Stimulated activated naive CD8-positive, alpha-beta T cell treated with anti-CD3 and anti-CD28 coated beads, Interleukin-15, amount 100 ng/mL, for 72 hours (primary cell): ENCODE data around the gene DENND6B.
"Not testable (repeated sequence)": the region's sequence is repeated elsewhere in the genome, so short reads cannot be mapped to it uniquely, and the experiment has no call there.

Experiments used
- ATAC-seq: fragments of 150-1000 bp; cut with Tn5 transposase; 2 replicates; pipeline ENCODE4 v1.10.0; 2021; ENCODE audit warnings: mild to moderate bottlenecking, moderate library complexity
- DNase-seq, 2 donors: peaks; one replicate each; pipeline ENCODE4 v3.0.0; 2021 to 2022
- H3K27ac Mint-ChIP-seq, 2 donors: one replicate each; pipeline ENCODE4 v1.8.0; 2022; ENCODE audit warnings: mild to moderate bottlenecking in 2 of 2, mixed read lengths in 2 of 2, moderate library complexity in 2 of 2
- H3K27me3 Mint-ChIP-seq: one replicate; pipeline ENCODE4 v1.8.0; 2022; ENCODE audit warnings: mixed read lengths
- H3K4me1 Mint-ChIP-seq: one replicate; pipeline ENCODE4 v1.8.0; 2022; ENCODE audit warnings: mild to moderate bottlenecking, mixed read lengths
- H3K4me3 Mint-ChIP-seq, 2 donors: one replicate each; pipeline ENCODE4 v1.8.0; 2022; ENCODE audit warnings: mild to moderate bottlenecking in 2 of 2, mixed read lengths in 2 of 2, moderate library complexity in 1 of 2
- H3K9me3 Mint-ChIP-seq, 2 donors: one replicate each; pipeline ENCODE4 v1.8.0; 2022; ENCODE audit warnings: mixed read lengths in 2 of 2

The DENND6B gene

GRCh38 chr22:50278956-50279619 is 47.7 kb downstream of the DENND6B start:
- Mint-ChIP-seq H3K27me3 (peaks cover 3% of the 10 kb centered on the region), H3K9me3 (no peaks in the 10 kb centered on the region), H3K27ac (no peak overlapping the region), H3K4me1 (peaks cover 11% of the 10 kb centered on the region), H3K4me3 (no peak overlapping the region)
- DNase-seq (no peak), ATAC-seq (no peak)

GRCh38 chr22:50278461-50278860 is 48.4 kb downstream of the DENND6B start:
- no peak overlapping the region for H3K27ac Mint-ChIP-seq
- DNase-seq (no peak), ATAC-seq (no peak)
- H3K4me1 Mint-ChIP-seq = peaks cover 11% of the 10 kb centered on the region
- no peak overlapping the region for H3K4me3 Mint-ChIP-seq
- no peaks in the 10 kb centered on the region for H3K9me3 Mint-ChIP-seq
- peaks cover 8% of the 10 kb centered on the region for H3K27me3 Mint-ChIP-seq

GRCh38 chr22:50277761-50278160 is 49.1 kb downstream of the DENND6B start:
- Mint-ChIP-seq H3K27ac (no peak overlapping the region), H3K4me1 (peaks cover 11% of the 10 kb centered on the region), H3K4me3 (no peak overlapping the region), H3K27me3 (peaks cover 12% of the 10 kb centered on the region), H3K9me3 (no peaks in the 10 kb centered on the region)
- no peak for DNase-seq
- ATAC-seq = no peak

GRCh38 chr22:50276143-50276542 is 50.7 kb downstream of the DENND6B start:
- ATAC-seq = peak; percentile 78
- peaks cover 13% of the 10 kb centered on the region for H3K4me1 Mint-ChIP-seq
- DNase-seq = peak; percentile 65 to 75

GRCh38 chr22:50275181-50276055 is 51.4 kb downstream of the DENND6B start:
- Mint-ChIP-seq H3K4me1 (peaks cover 20% of the 10 kb centered on the region), H3K9me3 (no peaks in the 10 kb centered on the region), H3K4me3 (no peak overlapping the region), H3K27me3 (peaks cover 20% of the 10 kb centered on the region), H3K27ac (no peak overlapping the region)
- ATAC-seq = no peak
- no peak for DNase-seq

More at GRCh38 chr22:50276143-50276542, 50.7 kb downstream of the DENND6B start:
- H3K27ac Mint-ChIP-seq = no peak overlapping the region
- no peak overlapping the region for H3K4me3 Mint-ChIP-seq
- H3K27me3 Mint-ChIP-seq = peaks cover 20% of the 10 kb centered on the region
- H3K9me3 Mint-ChIP-seq = no peaks in the 10 kb centered on the region

GRCh38 chr22:50274771-50275170 is 52.0 kb downstream of the DENND6B start:
- Mint-ChIP-seq H3K4me3 (no peak overlapping the region), H3K9me3 (no peaks in the 10 kb centered on the region), H3K4me1 (peaks cover 21% of the 10 kb centered on the region), H3K27ac (no peak overlapping the region), H3K27me3 (peaks cover 20% of the 10 kb centered on the region)
- ATAC-seq (no peak), DNase-seq (no peak)

- Mint-ChIP-seq H3K4me1 (peaks cover 26% of the 10 kb centered on the region), H3K27ac (no peak overlapping the region), H3K27me3 (peaks cover 23% of the 10 kb centered on the region), H3K4me3 (no peak overlapping the region), H3K9me3 (no peaks in the 10 kb centered on the region)
- ATAC-seq (no peak), DNase-seq (peak in 1 of 2 donors; percentile 42)
Measured at GRCh38 chr22:50274311-50274710, 52.5 kb downstream of the DENND6B start.

GRCh38 chr22:50273781-50274180 is 53.0 kb downstream of the DENND6B start:
- H3K9me3 Mint-ChIP-seq, DNase-seq, H3K4me3 Mint-ChIP-seq, H3K27ac Mint-ChIP-seq, ATAC-seq: not testable (repeated sequence)
- Mint-ChIP-seq H3K27me3 (peaks cover 28% of the 10 kb centered on the region), H3K4me1 (peaks cover 31% of the 10 kb centered on the region)

- Mint-ChIP-seq H3K4me1 (peaks cover 35% of the 10 kb centered on the region), H3K27me3 (peaks cover 32% of the 10 kb centered on the region)
- H3K9me3 Mint-ChIP-seq, H3K27ac Mint-ChIP-seq, H3K4me3 Mint-ChIP-seq, ATAC-seq, DNase-seq: not testable (repeated sequence)
Measured at GRCh38 chr22:50273352-50273751, 53.5 kb downstream of the DENND6B start.

- H3K9me3 Mint-ChIP-seq = no peaks in the 10 kb centered on the region
- H3K27me3 Mint-ChIP-seq = peaks cover 37% of the 10 kb centered on the region
- H3K4me3 Mint-ChIP-seq = peak overlapping the region in 1 of 2 donors; percentile 41
- DNase-seq (no peak), ATAC-seq (no peak)
- peaks cover 40% of the 10 kb centered on the region for H3K4me1 Mint-ChIP-seq
- no peak overlapping the region for H3K27ac Mint-ChIP-seq
Measured at GRCh38 chr22:50272044-50272802, 54.6 kb downstream of the DENND6B start.

GRCh38 chr22:50271519-50271970 is 55.3 kb downstream of the DENND6B start:
- peaks cover 37% of the 10 kb centered on the region for H3K27me3 Mint-ChIP-seq

GRCh38 chr22:50270666-50271394 is 56.0 kb downstream of the DENND6B start:
- H3K4me1 Mint-ChIP-seq = peaks cover 40% of the 10 kb centered on the region
- peaks cover 37% of the 10 kb centered on the region for H3K27me3 Mint-ChIP-seq
- peak overlapping the region; percentile 78 to 85 for H3K4me3 Mint-ChIP-seq
- H3K9me3 Mint-ChIP-seq = no peaks in the 10 kb centered on the region
- H3K27ac Mint-ChIP-seq = peak overlapping the region in 1 of 2 donors; percentile 59
- ATAC-seq = peak; percentile 59
- DNase-seq = peak; percentile 69 to 71

More at GRCh38 chr22:50271519-50271970, 55.3 kb downstream of the DENND6B start:
- ATAC-seq = peak; percentile 21
- Mint-ChIP-seq H3K4me3 (peak overlapping the region; percentile 65 to 85), H3K4me1 (peaks cover 40% of the 10 kb centered on the region), H3K9me3 (no peaks in the 10 kb centered on the region), H3K27ac (peak overlapping the region in 1 of 2 donors; percentile 59)
- DNase-seq = peak in 1 of 2 donors; percentile 57

GRCh38 chr22:50269970-50270665 is 56.7 kb downstream of the DENND6B start, which contains the start of gene MAPK11:
MAPK11 (minus strand) TSS chr22:50270380; CDS start chr22:50270292, 88 bp downstream.
- peak within 1 kb of the TSS; percentile 78 to 85 for H3K4me3 Mint-ChIP-seq
- H3K27me3 Mint-ChIP-seq = peaks cover 40% of the 10 kb centered on the region
- peaks cover 33% of the 10 kb centered on the region for H3K4me1 Mint-ChIP-seq
- DNase-seq (peak; percentile 50 to 77), ATAC-seq (peak; percentile 65)
- H3K9me3 Mint-ChIP-seq = no peaks in the 10 kb centered on the region
- H3K27ac Mint-ChIP-seq = peak within 1 kb of the TSS; percentile 40 to 59

GRCh38 chr22:50269573-50269969 is 57.2 kb downstream of the DENND6B start:
- peak overlapping the region; percentile 73 to 76 for H3K4me3 Mint-ChIP-seq
- H3K27ac Mint-ChIP-seq = peak overlapping the region in 1 of 2 donors; percentile 40
- peaks cover 29% of the 10 kb centered on the region for H3K4me1 Mint-ChIP-seq
- DNase-seq (no peak), ATAC-seq (peak; percentile 1)
- peaks cover 45% of the 10 kb centered on the region for H3K27me3 Mint-ChIP-seq
- H3K9me3 Mint-ChIP-seq = no peaks in the 10 kb centered on the region
